DND-41 (cell line): ENCODE results near the gene TMX2.

Source experiments
- CTCF ChIP-seq: IDR thresholded peaks from 2 replicates; pipeline ENCODE4 v1.5.1; 2012; ENCODE audit warnings: borderline replicate concordance, low read length, moderate library complexity, mild to moderate bottlenecking; ENCODE audit not compliant: poor library complexity, severe bottlenecking; ENCODE audit errors: extremely low read depth
- EZH2 ChIP-seq: IDR thresholded peaks from 3 replicates; pipeline ENCODE4 v1.6.1; 2012; ENCODE audit warnings: borderline replicate concordance, low read depth, mild to moderate bottlenecking, moderate library complexity, low read length, inconsistent platforms; ENCODE audit not compliant: severe bottlenecking

- TF ChIP-seq CTCF (no peak), EZH2 (no peak)
Observed at GRCh38 chr11:57775491-57775890, 63.1 kb downstream of the TMX2 start.
